ENCODE data around the gene TMPRSS6.
"Not testable (repeated sequence)": the region's sequence is repeated elsewhere in the genome, so short reads cannot be mapped to it uniquely, and the experiment has no call there.

TMPRSS6 gene

DNA sequence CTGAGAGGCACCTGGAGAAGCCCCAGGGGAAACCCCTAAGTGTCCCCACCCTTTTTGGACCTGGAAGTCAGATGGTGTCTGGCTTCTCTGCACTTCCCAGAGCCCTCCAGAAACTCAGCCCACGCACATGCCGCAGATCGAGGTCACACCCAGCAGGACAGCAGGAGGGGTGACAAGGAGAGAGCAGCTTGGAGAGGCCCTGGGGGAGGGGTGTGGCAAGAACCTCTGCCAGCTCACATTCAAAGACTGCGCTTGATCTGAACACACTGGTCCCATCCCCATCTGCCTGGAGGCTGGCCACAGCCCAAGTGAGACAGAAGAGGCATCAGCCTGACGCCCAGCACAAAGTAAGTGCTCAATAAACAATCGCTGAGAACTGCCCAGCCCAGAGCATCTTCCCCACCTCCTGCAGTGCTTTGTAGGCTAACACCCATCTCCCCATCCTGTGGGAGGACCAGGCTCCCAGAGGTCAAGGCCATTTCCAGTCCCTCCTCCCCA lies 21.4 kb downstream of the TMPRSS6 start:
- peak; percentile 66 for DNase-seq

DNA sequence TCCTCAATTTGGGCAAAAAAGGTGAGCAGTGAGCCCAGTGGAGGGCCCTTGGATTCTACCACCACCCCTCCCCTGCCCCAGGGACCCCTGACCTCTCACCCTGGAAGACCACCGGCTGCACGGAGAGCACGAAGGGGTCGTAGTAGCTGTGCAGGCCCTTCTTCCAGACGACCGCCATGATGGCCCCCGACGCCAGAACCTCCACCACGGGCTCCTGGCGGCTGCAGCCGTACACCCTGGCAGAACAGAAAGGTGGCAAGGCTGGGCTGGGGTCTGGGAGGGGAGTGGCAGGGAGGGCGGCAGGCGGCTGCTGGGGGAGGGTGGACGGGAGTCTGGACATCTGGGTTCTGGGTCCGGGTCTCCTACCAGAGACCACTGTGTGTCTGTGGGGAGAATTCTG lies 23.3 kb downstream of the TMPRSS6 start:
- DNase-seq = no peak

DNA sequence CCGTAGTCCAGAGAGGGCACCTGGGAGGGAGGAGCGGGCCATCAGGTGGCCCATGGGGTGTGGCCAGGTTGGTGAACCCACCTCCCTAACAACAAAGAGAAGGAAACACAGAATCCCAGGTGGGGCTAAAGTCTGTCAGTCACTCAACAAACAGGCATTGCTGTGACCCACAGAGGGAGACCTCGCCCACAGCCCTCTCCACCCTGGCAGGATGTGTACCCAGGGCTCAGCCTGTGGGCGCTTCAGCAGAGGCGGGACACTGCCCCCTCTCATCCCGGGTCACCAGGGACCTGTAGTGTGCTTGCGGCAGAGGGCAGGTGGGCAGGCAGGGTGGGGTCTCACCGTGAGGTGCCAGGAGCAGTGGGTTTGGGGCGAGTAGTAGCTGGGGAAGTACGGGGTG lies 25.1 kb downstream of the TMPRSS6 start:
- DNase-seq = no peak

DNA sequence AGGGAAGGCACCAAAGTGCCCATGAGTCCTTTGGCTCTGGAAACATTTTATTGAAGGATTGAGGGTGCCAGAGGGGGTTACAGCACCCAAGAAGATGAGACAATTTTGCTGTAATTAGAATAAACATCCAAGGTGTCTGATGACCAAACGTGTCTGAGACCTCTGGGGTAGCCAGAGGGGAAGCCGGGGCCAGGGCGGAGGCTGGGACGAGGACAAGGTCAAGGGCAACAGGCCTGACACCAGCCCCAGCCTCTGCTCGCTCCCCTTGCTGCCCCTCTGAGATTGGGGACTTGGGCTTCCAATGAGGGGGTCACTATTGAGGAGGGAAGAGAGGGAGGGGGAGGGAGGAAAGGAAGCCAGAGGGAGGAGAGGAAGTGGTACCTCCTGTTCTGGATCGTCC lies 25.6 kb downstream of the TMPRSS6 start:
- DNase-seq = no peak

DNA sequence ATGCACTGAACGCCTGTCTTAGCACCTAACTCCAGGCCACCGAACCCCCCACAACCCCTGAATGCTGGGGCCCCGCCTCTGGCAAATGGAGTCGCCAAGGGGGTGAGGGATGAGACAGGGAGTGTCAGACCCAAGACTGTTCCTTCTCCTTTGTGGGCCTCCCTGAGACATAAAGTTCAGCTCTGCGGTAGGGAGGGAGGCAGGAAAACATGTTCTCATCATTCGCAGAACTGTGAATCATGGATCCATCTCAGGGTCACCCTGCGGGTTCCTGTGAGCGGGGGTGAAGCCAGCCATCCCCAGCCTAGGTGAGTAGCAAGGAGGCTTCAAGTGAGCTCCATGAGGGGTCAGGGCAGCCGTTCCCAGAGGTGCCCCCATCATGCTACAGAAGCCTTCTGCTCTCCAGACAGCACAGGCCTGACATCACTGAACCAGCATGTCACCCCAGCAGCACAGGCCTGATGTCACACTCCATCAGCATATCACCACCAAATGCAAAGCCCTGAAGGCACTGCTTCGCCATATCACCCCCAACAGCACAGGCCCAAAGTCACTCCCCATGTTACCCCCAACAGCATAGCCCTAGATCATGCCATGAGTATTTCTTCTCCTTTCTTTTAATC lies 27.2 kb downstream of the TMPRSS6 start:
- DNase-seq = peak; percentile 69

DNA sequence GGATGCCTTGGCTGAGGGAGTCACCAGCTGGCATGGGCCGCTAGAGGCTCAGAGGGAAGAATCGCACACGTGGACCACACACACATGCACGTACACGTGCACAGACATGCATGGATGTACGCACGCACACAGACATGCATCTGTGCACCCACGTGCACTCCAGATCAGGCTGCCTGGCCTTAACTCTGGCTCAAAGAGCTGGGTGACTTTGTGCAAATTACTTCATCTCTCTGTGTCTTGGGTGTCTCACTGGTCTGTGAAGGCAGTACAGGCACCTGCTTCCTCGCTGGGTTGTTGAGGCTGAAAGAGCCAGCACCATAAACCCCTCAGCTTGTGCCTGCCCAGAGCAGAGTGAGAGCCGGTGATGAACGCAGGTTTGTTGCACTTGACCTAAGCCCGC lies 28.7 kb downstream of the TMPRSS6 start:
- DNase-seq = no peak

DNA sequence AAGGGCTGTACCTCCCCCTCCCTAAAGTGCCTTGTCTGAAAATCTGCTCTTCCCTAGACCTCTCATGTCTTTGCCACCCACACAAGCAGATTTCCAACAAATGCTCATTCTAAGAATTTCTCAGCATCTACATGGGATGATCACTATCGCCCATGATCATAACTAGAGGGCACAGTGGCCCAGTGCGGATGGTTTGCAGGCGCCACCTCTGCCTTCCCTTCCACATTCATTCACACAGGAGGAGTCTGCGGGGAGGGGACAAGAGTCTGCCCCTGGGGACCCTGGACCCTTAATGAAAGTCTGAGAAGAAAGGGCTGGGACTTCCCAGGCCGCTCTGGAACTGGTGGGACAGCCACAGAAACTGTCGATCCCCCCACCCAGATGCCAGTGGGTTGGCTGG lies 29.1 kb downstream of the TMPRSS6 start:
- DNase-seq = peak; percentile 39

DNA sequence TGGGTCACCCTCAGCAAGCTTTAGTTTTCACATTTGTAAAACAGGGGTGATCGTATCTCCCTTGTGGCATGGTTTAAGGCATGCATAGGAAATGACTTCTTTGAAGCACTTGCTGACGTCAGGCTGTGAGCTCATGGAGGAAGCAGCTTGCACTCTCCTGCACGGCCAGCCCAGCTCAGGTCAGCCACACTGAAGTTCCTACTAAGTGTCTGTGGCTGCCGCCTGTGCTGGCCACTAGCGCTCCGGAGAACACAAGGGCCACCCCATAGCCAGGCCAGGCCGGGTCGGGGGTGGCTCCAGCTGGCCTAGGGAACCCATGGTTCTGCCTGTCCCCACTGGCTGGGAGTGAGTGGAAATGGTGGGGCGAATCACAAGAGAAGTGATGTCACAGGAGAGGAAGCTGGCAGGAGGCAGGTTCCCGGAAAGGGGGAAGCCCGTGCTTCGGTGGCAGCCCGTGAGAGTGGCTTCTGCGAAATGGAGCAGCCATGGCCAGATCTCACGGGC lies 29.8 kb downstream of the TMPRSS6 start:
- DNase-seq = peak; percentile 88

DNA sequence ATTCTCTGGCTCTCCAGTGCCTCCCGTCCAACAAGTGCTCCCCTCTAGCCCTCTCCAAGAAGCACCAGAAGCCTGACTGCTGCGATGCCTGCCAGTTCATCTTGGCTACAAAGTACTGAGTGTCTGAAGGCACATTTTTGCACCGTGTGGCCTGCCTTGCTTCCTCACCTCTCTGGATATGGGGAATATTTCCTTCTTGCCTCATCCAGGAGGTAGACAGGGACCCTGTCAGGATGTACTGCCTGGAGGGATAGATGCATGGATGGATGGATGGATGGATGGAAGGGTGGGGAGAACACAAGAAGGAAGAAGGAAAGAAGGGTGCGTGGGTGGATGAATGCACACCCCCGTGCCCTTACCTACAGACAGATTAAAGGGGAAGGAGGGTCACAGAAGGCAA lies 30.4 kb downstream of the TMPRSS6 start:
- DNase-seq = peak; percentile 31

DNA sequence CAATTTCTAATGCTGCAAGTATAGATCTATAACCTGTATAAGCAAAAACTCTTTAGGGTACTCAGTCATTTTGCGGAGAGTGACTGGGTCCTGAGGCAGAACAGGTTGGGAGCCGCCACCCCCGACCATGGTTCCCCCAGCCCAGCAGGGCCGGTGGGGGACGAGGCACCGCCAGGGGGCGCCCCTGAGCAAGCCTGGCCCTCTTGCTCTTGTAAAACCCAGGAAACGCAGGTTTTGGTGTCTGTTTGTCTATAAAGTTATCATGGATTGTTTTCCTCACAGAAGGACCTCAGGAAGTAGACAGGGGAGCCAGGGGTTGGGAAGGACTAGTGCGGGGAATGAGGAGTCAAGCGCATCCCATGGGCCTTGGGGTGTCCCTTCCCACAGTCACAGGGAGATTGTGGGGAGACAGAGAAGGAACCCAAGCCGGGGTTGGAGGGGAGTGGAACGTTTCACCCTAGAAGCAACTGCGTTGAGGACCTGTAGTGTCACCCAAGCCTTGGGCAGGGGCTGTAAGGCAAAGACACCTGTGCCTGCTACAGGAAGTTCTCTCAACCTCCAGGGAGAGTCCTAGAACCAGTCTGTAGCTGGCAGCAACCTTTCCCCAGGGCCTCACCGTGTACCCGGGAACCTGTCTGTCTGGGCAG lies 31.6 kb downstream of the TMPRSS6 start:
- peak; percentile 94 for DNase-seq

DNA sequence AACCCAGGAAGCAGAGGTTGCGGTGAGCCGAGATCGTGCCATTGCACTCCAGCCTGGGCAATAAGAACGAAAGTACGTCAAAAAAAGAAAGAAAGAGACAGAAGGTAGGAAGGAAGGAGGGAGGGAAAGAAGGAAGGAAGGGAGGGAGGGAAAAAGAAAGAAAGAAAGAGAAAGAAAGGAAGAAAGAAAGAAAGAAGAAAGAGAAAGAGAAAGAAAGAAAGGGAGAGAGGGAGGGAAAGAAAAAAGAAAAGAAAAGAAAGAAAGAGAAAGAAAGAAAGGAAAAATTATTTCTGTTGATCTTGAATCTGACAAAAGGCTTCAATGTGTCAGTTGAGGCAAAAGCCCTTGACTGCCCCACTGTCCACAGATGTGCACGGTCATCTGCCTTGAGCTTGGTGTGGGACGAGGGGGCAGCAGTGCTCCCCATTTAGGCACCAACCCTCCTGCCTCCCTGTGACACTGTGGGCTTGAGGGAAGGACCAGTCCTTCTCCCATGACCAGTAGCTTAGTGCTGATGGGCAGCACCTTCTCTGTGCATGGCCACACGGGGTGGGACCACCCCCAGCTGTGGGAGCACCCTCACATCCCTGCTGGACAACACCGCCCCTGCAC lies 33.6 kb downstream of the TMPRSS6 start:
- DNase-seq = no peak

DNA sequence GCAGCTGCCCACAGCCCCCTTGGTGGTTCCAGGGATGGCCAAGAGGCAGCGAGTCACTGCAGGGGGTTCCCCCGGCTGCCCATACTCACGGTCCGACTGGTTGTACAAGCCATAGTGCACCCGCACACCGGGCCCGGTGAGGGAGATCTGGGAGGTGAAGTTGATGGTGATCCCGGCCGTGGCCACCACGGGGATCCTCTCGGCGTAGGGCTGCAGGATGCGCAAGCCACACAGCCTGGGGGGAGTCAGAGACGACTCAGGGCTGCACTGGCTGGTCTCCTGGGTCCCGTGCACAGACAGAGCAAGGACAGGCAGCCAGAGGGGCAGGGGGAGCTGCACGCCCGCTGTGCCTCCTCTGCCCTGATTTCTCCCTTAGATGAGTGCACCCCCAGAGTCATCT lies 34.5 kb downstream of the TMPRSS6 start:
- no peak for DNase-seq

DNA sequence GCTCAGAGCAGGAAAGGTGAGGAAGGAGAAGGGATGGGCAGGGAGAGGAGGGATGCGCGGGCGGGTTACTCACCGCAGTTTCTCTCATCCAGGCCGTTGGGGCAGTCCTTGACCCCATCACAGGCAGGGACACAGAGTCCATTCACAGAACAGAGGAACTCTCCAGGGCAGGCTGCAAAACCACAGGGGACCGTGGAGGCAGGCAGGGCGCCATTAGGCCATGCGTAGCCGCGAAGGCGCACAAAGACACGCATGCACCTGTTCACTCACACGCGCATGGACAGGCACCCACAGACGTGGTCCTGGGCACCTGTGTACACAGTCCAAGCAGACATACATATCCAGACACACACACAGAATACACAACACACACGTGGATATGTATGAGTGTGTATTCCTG lies 35.0 kb downstream of the TMPRSS6 start:
- no peak for DNase-seq

DNA sequence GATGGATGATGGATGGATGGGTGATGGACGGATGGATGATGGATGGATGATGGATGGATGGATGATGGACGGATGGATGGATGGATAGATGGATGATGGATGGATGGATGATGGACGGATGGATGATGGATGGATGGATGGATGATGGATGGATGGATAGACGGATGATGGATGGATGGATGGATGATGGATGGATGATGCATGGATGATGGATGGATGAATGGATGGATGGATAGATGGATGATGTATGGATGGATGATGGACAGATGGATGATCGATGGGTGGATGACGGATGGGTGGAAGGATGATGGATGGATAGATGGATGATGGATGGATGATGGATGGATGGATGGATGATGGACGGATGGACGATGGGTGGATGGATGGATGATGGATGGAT lies 36.8 kb downstream of the TMPRSS6 start:
- no peak for DNase-seq

DNA sequence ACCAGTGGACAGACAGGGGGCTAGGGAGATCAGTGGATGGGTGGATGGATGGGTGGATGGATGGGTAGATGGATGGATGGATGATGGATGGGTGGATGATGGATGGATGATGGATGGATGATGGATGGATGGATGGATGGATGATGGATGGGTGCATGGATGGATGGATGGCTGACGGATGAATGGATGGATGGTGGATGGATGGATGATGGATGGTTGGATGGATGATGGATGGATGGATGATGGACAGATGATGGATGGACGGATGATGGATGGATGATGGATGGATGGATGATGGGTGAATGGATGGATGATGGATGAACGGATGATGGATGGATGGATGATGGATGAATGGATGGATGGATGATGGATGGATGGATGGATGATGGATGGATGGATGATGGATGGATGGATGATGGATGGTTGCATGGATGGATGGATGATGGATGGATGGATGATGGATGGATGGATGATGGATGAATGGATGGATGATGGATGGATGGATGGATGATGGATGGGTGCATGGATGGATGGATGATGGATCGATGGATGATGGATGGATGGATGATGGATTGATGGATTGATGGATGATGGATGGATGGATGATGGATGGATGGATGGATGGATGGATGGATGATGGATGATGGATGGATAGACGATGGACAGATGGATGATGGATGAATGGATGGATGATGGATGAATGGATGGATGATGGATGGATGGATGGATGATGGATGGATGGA lies 37.5 kb downstream of the TMPRSS6 start:
- DNase-seq = not testable (repeated sequence)

DNA sequence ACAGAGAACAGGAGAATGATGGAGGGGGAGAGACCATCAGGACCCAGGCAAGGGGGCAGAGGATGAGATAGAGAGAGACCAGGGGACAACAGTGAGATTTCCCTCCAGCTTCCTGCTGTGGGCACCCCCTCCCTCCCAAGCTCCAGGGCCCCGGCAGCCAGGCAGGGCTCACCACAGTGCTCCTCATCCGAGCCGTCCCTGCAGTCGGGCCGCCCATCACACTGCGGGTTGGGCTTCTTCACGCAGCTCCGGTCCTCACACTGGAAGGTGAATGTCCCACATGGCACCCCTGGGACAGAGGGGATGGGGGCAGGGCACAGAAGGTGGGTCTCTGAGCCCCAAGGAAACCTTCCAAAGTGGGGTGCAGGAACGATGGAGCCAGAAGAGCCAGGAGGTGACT lies 38.8 kb downstream of the TMPRSS6 start:
- no peak for DNase-seq

DNA sequence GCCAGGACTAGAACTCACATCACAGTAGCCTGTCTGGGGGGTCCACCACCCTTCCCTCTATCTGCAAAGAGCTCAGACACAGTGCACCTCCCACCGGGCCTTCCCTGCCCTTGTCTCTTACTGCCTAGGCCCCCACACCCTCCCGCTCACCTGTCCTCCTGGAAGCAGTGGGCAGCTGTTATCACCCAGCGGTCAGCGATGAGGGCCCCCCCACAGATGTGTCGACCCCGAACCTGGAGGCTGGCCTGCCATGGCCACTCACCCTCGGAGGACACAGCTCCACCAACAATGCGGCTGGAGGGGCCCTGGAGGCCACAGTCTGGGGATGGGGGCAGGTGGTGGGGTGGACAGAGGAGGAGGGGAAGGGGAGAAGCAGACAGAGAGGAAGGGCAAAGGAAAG lies 39.2 kb downstream of the TMPRSS6 start:
- no peak for DNase-seq

DNA sequence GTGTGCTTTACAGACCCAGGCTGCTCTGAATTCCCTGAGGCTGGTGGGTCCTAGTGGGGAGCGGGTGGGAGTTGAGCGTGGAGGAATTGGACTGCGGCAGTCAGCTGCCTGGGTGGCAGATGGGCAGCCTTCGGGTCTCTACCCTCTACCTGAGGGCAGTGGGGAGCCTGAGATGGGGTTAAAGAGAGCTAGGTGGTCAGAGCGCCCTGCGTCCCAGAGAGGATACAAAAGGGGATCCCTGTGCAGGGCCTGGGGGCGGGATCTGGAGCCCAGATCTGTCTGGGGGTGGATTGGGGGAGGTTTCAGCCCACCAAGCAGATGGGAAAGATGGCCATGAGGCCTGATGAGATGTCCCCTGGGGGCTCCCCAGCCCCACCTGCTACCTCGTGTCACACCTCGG lies 39.8 kb downstream of the TMPRSS6 start:
- no peak for DNase-seq

DNA sequence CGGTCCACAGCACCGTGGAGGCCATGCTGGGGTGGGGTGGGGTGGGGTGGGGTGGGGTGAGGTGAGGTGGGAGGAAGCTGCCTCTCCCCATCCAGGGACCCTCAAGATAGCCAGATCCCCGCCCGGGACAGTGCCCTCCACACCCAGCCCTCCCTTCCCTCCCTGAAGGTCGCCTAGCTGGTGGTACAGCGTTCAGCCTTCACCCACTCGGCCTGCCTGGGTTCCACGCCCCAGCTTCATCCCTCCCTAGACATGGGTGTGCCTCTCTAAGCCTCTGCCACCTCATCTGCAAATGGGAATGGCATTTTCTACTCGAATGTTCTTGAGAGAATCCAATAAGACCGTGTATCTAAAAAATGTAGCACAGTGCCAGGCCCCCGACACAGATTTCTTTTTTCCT lies 40.2 kb downstream of the TMPRSS6 start:
- DNase-seq = no peak

DNA sequence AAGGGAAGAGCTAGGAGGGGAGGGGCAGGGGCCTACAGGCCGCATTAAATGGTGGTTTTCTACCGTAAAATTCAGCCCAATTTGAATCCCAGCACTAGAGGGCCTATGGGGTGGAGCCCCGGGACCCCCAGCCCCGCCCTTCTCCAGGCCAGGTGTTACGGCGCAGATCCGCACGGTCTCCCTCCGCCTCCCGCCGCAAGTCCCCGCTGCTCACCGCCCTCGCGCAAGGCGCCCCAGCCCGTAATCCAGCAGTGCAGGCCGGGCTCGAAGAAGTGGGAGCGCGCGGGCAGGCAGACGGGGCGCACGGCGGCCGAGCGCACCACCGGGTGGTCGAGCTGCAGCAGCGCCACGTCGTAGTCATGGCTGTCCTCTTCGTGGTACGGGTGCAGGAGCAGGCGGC lies 40.7 kb downstream of the TMPRSS6 start:
- DNase-seq = no peak

DNA sequence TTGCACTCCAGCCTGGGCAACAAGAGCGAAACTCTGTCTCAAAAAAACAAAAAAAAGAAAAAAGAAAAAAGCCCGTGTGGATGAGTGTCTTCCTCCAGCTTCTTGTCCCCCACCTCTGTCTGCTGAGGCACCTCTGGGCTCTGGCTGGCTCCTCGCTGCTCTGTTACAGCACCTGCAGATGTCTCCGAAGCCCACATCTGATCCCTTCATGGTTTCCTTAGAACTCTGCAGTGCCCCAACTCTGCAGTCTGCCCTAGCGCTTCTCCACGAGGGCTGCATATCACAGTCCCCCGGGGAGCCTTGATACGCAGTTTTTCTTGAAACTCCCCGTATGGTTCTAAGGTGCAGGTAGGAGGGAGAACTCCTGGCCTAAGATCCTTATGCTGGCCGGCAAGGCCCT lies 42.1 kb downstream of the TMPRSS6 start:
- no peak for DNase-seq

DNA sequence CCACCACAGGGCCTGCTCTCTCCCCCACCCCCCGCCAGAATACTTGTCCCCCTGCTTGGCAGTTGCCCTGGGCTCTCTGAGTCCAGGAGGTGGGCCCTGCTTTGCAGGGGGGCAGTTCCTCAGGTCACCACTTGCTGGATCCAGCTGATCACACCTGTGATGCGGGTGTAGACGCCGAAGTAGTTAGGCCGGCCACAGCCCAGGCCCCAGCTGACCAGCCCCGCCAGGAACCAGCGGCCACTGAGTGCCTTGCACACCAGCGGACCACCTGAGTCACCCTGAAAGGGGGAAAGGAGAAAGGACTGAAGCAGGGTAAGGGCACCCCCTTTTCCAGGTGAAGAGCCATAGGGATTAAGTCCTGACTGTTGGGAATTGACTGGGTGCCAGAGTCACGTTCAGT lies 43.6 kb downstream of the TMPRSS6 start:
- DNase-seq = no peak

DNA sequence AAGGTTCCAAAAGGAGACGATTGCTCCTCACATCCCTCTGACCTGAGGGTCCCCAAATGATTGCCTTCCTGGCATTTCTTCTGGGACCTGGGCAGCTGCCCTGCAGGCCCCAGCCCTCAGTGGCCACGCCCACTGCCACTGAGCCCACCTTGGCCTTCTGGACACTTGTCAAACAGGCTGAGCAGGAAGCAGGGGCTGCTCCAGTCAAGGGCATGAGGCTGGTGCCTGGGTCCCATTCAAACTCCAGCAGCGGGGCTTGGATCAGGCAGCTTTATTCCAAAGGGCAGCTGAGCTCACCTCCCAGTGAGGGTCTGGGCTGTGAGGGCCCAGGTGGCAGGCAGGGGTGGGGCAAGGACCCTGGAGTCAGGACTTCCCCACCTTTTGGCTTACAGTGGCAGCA lies 44.3 kb downstream of the TMPRSS6 start:
- no peak for DNase-seq

DNA sequence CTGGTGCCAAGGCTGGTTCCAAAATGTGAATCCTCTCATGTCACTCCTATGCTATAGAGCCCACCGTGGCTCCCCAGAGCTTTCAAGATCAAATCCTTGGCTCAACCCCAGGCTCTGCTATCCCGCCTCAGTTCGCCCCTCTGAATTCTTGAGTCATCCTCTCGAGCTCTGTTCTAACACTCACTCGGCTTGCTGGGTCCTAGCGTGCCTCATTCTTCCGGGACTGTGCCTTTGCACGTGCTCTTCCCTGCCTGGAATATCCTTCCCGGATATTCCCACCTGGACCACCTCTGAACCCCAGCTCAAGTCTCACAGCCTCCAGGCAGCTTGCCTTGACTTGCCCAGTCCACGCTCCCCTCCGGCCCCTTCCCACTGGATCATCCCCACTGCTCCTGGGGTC lies 45.0 kb downstream of the TMPRSS6 start:
- DNase-seq = no peak
